HG03280 (cell line): ENCODE data around the gene STK32B.
"Not testable (repeated sequence)": the region's sequence is repeated elsewhere in the genome, so short reads cannot be mapped to it uniquely, and the experiment has no call there.

Experiments
- ATAC-seq: cut with Tn5 transposase; IDR thresholded peaks from one replicate; pipeline ENCODE4 v1.9.1; 2021; ENCODE audit warnings: mild to moderate bottlenecking, moderate library complexity; ENCODE audit not compliant: unreplicated experiment

Gene STK32B

DNA sequence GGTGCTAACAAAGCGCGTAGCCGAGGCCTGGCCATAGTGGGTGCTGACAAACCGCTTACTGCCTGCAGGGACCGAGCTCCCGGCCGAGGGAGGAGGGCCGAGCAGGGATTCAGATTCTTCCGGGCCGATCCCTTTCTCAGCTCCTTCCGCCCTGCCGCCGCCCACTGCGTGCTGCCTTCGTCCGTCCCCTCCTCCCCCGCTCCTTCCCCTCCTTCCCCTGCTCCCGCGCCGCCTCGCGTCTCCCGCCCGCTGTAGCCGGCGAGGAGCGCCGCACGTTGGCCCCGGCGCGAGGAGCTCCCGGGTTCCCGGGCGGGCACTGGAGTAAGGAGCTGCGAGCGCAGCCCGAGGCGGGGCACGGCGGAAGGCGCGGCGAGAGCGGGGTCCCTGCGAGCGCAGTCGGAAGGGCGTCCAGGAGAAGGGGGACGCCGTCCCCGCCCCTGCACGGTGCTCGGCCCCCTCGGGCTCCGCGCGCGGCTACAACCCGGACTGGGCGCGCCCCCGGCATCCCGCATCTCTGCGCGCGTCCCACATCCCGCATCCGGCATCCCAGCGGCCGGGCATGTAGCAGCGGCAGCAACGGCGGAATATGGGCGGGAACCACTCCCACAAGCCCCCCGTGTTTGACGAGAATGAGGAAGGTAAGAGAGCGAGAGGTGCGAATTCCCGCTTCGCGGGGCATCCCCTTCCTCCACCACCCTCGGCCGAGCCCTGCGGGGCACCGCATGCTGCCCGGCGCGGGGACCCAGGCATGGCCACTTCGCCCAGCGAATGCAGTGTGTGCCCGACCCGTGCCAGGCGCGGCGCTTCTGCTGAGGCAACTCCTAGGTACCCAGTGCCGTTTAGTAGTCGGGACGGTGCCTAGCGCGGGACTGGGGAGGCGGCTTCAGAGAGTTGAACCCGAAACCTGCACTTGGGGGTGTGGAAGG, at the start of gene STK32B:
STK32B (plus strand) TSS at position 203 of the 926 bp plus-strand sequence.
- no peak for ATAC-seq

DNA sequence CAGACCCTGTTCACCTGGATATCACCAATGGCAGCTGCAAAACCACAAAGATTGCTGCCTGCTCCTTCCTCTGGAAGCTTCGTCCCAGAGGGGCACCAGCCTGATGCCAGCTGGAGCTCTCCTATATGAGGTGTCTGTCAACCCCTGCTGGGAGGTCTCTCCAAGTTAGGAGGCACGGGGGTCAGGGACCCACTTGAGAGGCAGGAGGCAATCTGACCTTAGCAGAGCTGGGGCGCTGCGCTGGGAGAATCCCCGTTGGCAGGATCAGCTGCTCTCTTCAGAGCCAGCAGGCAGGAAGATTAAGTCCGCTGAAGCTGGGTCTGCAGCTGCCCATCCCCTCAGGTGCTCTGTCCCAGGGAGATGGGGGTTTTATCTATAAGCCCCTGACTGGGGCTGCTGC, 49.6 kb upstream of the STK32B start:
- ATAC-seq, result not testable (repeated sequence)

DNA sequence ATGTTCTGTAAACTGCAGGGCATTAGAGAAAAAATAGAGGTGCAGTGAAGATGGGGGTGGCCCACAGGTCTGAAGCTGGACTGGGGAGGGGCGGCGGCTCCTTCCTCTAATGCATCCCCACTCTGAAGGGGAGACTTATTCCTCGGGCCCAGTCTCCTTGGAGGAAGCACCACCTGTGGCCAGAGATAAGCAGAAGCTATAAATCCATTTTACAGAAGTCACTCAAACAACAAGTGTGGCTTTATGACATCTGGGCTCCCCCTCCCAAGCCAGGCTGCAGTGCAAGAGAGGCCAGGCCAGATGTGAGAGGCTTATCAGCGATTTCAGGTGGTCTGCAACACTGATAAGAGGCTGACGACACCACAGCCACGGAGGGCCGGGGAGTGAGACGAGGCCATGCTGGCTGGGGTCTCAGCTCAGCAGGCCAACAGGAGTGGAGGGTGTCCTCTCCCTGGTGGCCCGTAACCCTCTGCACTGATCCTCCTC, 47.9 kb upstream of the STK32B start:
- ATAC-seq, result no peak

- no peak for ATAC-seq
These were observed 47.4 kb upstream of the STK32B start for GRCh38 chr4:5003918-5004317.

GRCh38 chr4:5004496-5004895, 46.8 kb upstream of the STK32B start:
- no peak for ATAC-seq

DNA sequence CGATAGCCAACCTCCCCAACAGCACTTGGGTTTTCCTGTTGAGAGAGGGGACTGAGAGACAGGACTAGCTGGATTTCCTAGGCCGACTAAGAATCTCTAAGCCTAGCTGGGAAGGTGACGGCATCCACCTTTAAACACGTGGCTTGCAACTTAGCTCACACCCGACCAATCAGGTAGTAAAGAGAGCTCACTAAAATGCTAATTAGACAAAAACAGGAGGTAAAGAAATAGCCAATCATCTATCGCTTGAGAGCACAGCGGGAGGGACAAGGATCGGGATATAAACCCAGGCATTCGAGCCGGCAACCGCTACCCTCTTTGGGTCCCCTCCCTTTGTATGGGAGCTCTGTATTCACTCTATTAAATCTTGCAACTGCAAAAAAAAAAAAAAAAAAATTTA, 44.3 kb upstream of the STK32B start:
- ATAC-seq, result not testable (repeated sequence)

DNA sequence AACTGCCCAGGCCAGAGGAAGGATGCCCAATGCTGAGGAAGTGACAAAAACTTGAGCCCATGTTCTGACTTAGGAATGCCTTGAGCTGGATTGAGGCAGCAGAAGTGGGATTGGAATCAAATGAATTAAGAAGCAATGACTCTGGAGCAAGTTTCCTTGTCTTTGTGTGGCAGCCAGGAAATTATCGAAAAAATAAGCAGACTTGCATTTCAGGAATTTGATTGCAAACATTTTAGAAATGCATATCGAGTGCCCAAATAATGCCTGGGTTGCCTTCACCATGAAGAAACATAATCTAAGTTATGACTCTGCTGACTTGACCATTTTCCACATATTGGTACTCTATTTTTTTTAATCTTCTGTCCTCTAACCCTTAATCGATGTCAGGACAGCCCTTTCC, 41.5 kb upstream of the STK32B start:
- ATAC-seq, result no peak

- no peak for ATAC-seq
These were observed 40.3 kb upstream of the STK32B start for GRCh38 chr4:5010984-5011383.

DNA sequence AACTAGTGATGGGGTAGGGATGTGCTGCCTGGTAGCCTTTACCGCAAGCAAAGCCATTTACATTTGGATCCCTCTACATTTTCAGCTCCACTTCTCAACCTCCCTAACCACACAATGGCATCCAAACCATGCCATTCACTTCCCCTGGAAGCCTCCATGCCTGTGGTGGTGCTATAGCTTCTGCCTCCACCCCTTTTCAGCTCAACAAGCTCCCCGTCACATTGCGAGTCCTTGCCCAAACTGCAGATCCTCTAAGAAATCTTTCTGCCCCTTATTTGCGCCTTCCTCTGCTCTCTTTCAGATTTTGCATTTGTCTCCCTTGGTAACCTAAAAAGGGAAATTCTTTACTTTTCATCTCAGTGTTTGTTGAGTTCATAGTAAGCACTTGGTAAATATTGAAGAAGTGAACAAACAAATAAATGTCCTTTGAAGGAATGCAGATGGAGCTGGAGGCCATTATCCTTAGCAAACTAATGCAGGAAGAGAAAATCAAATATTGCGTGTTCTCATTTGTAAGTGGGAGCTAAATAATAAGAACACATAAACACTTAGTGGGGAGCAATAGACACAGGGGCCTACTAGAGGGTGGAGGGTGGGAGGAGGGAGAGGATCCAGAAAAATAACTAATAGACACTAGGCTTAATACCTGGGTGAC, 38.9 kb upstream of the STK32B start:
- no peak for ATAC-seq

DNA sequence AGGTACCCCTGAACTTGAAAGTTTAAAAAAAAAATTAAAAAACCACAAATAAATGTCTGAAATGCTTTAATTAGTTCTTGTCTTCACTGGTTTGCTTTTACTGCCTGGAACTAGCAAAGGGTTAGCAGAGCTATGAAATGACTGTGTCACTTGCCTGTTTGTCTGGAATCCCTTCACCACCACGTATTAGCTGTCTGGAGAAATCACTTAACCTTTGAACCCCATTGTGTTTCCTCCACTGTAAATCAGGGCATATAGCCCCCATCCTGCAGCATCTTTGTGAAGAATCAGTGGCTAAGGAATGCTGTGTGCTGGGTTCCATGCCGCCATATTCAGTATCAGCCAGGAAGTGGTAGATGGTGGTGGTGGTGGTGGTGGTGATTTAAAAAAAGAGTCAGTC, 38.3 kb upstream of the STK32B start:
- no peak for ATAC-seq

DNA sequence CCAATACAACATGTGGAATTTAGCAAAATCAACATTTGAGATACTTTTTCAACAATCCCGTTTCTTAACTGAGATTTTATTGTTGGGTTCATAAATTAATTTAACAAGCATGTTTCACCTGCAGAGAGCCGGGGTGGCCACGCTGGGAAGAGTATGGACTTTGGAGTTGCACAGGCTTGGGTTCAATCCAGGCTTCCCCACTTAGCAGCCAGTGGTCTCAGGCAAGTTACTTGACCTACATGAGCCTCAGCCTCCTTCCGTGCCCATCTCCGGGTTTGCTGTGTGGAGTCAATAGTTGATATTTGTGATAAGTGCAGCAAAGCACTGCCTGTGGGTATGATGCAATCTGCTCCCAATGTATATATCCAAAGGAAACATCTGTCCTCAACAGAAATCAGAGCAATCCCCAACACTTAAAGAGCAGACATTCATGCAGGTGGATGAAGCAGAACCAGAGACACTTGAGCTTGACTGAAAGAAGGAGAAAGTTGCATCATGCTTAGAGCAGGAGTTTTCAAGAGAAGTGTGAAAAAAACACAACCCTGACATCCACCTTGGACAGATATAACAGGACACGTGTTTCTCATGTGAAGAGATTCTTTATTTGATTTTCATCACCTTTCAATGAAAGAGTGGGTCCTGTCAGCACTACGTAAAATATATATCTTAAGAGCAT, 37.1 kb upstream of the STK32B start:
- ATAC-seq, result no peak

DNA sequence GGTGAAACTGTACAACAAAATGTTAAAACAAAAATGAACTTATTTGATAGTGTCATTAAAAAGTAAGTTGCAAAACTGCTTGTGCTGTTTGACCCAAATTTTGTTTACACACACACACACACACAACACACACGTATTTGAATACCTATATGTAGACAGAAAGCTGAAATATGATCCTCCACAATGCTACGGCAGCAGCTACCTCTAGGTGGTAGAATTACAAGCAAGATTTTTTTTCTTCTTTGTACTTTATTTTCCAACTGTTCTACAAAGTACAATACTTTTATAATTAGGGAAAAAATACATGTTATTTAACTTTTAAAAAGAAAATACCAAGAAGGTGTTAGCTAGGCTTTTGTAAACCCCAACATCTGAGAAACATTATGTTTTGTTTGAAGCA, 33.2 kb upstream of the STK32B start:
- no peak for ATAC-seq

DNA sequence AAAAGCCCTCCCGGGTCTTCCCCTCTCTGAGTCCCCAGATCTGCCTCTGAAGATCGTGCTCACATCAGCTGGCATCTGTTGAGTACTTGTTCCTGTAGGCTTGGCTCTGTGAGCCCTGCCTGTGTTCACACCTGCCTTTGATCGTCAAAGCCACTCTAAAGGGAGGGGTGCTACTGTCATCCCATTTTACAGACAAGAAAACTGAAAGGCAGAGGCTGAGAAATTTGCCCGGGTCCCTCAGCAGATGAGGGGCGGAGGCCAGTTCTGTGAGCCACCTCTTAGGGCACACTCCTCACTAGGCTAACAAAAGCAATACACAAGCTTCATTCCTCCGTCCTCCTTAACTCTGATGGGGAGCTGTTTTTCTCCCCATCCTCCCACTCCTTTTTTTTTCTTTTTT, 32.7 kb upstream of the STK32B start:
- no peak for ATAC-seq

GRCh38 chr4:5019274-5019673, 32.0 kb upstream of the STK32B start, which contains the start of gene CYTL1:
TSS of gene CYTL1 (minus strand) at chr4:5019458. CDS start at chr4:5019445, 13 bp downstream.
- no peak for ATAC-seq

- no peak for ATAC-seq
These were observed 31.5 kb upstream of the STK32B start for GRCh38 chr4:5019796-5020195.

DNA sequence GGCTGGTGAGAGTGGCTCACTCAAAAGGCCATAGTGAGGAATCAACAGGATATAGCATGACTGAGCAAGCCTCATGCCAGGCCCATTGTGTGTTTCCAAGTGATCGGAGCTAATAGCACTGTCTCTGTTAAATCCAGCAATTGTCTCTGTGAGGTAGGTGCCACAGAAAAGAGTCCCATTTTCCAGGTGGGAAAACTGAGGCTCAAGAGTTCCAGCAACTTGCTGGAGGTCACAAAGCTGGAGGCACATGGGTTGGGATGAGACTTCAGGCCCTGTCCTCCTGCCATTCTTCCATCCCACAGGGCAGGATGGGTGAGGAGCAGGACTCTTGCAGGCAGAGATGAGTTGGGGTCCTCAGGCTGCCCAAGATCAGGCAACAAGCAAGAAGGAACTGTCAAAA, 30.9 kb upstream of the STK32B start:
- ATAC-seq, result no peak

- no peak for ATAC-seq
These were observed 29.7 kb upstream of the STK32B start for GRCh38 chr4:5021546-5021945.

- ATAC-seq, result no peak
These were observed 26.6 kb upstream of the STK32B start for GRCh38 chr4:5024673-5025072.

- no peak for ATAC-seq
These were observed 24.9 kb upstream of the STK32B start for GRCh38 chr4:5026371-5026770.

DNA sequence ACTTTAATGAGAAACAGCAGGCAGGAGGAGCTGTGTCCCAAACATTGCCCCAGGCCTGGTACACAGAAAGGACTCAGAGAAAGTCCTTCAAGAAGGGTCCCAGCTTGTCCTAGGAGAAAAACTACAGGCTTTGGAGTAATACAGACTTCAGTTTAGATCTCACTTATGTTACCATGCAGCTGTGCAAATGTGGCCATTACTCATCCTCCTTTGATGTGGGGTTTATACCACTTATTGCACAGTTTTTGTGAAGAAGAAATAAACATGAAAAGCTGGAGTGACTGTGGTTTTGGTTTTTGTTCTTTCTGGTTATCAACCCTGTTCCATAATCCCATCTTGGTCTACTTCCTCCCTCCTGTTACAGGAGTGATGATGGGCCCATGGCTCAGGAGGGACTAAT, 23.9 kb upstream of the STK32B start:
- ATAC-seq, result no peak

DNA sequence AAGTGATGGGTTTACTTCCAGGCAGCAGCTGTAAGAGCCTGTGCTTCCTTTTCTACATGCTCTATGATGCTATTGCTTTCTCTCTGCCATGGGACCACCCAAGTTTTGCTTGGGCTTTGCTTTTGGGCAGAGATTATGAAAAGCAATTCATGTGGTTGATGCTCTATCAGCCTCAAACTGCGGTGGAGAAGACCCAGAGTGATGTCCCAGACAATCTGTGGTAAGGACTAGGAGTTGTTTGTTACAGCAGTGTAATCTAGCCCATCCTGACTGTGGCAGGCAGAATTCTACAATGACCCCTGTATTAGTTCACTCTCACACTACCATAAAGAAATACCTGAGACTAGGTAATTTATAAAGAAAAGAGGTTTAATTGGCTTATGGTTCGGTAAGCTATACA, 22.8 kb upstream of the STK32B start:
- no peak for ATAC-seq
